ENCODE data around the gene SPDEF. TPM values are rescaled to one million over a fixed set of nuclear protein-coding genes. Genes with fewer than 3 reads are reported as not detected.

Gene SPDEF
- total and polyA plus RNA-seq, 2 donors (not counting 1 experiment from before 2014, with no cell fraction given), result 0.10 TPM; not detected in 1

GRCh38 chr6:34520645-34521462 is 35.3 kb downstream of the SPDEF start:
- TF ChIP-seq, protein P1, sequence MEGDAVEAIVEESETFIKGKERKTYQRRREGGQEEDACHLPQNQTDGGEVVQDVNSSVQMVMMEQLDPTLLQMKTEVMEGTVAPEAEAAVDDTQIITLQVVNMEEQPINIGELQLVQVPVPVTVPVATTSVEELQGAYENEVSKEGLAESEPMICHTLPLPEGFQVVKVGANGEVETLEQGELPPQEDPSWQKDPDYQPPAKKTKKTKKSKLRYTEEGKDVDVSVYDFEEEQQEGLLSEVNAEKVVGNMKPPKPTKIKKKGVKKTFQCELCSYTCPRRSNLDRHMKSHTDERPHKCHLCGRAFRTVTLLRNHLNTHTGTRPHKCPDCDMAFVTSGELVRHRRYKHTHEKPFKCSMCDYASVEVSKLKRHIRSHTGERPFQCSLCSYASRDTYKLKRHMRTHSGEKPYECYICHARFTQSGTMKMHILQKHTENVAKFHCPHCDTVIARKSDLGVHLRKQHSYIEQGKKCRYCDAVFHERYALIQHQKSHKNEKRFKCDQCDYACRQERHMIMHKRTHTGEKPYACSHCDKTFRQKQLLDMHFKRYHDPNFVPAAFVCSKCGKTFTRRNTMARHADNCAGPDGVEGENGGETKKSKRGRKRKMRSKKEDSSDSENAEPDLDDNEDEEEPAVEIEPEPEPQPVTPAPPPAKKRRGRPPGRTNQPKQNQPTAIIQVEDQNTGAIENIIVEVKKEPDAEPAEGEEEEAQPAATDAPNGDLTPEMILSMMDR (IDR thresholded peaks at IDR 0.05), result no peak
- TF ChIP-seq EZH2 (IDR thresholded peaks at IDR 0.05; ENCODE audit: borderline replicate concordance, insufficient read depth, low read depth, low read length, poor library complexity, severe bottlenecking), result no peak
- Histone ChIP-seq H3K4me2 (replicated peaks; ENCODE audit: low read depth, low read length, poor library complexity, severe bottlenecking) (no peak overlapping the region), H3K36me3 (replicated peaks in 1 of 2; ENCODE audit: control extremely low read depth in 1 of 2, control insufficient read depth in 1 of 2, extremely low read depth in 1 of 2, insufficient read depth in 2 of 2, low read length in 1 of 2) (no peaks in the 10 kb centered on the region), H2AFZ (ENCODE audit: insufficient read depth, low read depth, low read length, poor library complexity, severe bottlenecking) (no peak overlapping the region), H3K9me3 (ENCODE audit: control extremely low read depth in 1 of 3, control insufficient read depth in 2 of 3, insufficient read depth in 1 of 3, low read length in 2 of 3) (peaks cover 0 to 2% (median 0%) of the 10 kb centered on the region in 3 donors), H3K4me3 (ENCODE audit: control extremely low read depth in 1 of 5, extremely low read depth in 1 of 5, insufficient read depth in 1 of 5, low read depth in 2 of 5, low read length in 4 of 5) (no peak overlapping the region), H3K4me1 (ENCODE audit: control insufficient read depth in 2 of 2, insufficient read depth in 2 of 2, low read length in 2 of 2) (peaks cover 6 to 7% of the 10 kb centered on the region in 2 donors), H3K9ac (ENCODE audit: low read length) (no peak overlapping the region), H4K20me1 (ENCODE audit: control insufficient read depth, insufficient read depth, low read length, poor library complexity, severe bottlenecking) (no peaks in the 10 kb centered on the region), H3K27me3 (replicated peaks in 1 of 4; ENCODE audit: control extremely low read depth in 1 of 4, control insufficient read depth in 3 of 4, insufficient read depth in 4 of 4, low read length in 3 of 4) (no peaks in the 10 kb centered on the region), H3K27ac (ENCODE audit: low read length in 2 of 2) (no peak overlapping the region), H3K79me2 (ENCODE audit: control insufficient read depth, insufficient read depth, low read length) (no peaks in the 10 kb centered on the region)
- Mint-ChIP-seq H3K9me3 (ENCODE audit: insufficient read depth) (no peaks in the 10 kb centered on the region), H3K4me3 (no peak overlapping the region), H3K27ac (no peak overlapping the region), H3K4me1 (peaks cover 5% of the 10 kb centered on the region), H3K27me3 (peaks cover 4% of the 10 kb centered on the region)
- ChIA-PET POLR2A (interaction anchor here (0.5 kb wide), 1 partner anchor 89 kb away, joined by 3 read pairs; no protein-coding TSS in a partner anchor), CTCF (no interaction called here)
- DNase-seq, result no peak
- intact Hi-C loops (cut with micrococcal nuclease), result loop anchor here (10.0 kb wide), 1 partner anchor 336 kb away; no protein-coding TSS in a partner anchor
- ATAC-seq (ENCODE audit: low read depth), result no peak
- 96% methylated on average over 20 of the region's 24 CpGs for WGBS (ENCODE audit: insufficient coverage)

Measured in B cell (primary cell).